ENCODE data around the gene PHKA2. TPM values are rescaled to one million over a fixed set of nuclear protein-coding genes. Genes with fewer than 3 reads are reported as not detected.
"Not testable (repeated sequence)": the region's sequence is repeated elsewhere in the genome, so short reads cannot be mapped to it uniquely, and the experiment has no call there.

PHKA2 gene
- total RNA-seq, 1 donor from 2014 or later: 22.4 TPM

DNA sequence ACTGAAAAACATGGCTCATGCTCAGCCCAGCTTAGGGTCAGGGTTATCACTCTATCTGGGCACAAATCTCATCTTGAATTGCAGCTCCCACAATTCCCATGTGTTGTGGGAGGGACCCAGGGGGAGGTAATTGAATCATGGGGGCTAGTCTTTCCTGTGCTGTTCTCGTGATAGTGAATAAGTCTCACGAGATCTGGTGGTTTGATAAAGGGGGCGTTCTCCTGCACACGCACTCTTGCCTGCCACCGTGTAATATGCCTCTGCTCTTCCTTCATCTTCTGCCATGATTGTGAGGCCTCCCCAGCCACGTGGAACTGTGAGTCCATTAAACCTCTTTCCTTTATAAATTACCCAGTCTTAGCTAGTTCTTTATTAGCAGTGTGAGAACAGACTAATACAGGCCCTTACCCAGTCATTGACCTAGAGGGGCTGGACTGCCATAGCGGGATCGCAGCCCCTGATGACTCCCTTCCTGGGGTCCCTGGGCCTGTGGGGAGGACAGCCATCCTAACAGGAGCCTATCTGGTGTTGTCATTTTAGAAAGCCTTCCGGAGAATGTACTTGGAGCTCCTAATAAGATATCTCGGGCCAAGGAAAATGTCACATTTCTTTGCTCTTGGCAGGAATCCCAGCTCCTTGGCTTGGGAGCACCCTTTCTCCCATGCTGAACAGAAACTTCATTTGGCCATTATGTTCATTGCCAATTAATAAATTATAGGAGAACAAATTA, 112.6 kb downstream of the PHKA2 start:
- peak; percentile 33 for DNase-seq (ENCODE audit: low spot score)

DNA sequence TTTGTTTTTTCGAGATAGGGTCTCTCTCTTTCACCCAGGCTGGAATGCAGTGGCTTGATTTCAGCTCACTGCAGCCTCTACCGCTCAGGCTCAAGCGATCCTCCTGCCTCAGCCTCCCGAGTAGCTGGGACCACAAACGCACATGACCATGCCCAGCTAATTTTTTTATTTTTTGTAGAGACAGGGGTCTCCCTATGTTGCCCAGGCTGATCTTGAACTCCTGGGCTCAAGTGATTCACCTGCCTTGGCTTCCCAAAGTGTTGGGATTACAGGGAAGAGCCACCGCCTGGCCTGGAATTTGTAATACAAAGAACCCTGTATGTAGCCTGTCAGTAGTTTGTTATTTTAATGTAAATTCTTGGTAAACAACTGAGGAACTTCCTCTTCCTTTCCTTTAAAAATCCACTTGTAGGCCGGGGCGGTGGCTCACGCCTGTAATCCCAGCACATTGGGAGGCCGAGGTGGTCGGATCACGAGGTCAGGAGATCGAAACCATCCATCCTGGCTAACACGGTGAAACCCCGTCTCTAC, 119.5 kb downstream of the PHKA2 start:
- DNase-seq (ENCODE audit: low spot score): no peak

DNA sequence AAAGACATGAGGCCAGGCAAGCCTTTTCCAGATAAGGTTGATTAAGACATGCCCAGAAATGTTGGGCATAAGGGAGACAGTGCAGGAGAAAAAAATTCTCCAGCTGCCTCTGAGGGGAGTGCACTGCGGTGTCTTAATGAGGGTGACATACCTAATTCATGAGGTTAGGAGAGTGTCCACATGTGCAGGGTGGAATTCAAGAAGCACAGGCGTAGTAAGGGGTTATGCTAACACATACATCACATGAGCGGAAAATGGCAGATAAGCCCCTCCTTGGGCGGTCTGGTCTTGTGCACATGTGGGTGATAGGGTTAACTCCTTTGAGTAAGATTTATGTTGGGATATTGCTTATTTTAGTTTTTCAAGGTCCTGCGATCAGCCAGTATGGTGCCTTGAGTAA, 122.4 kb downstream of the PHKA2 start:
- DNase-seq (ENCODE audit: low spot score): no peak

DNA sequence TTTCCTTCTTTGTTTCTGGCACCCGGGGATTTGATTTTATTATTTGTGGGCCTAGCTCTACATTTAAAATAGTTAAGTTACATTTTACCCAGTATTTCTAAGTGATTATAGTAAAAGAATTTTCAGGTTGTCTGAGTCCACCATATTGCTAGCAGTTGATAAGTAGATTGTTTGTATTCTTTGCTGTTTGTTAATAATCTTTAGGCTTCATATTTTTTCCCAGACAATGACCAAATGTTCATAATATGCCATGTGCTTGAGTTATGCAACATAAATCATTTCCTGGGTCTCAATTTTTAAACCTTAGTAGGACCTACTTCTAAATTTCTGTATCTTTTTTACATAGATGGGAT, 127.3 kb downstream of the PHKA2 start:
- DNase-seq (ENCODE audit: low spot score): no peak

DNA sequence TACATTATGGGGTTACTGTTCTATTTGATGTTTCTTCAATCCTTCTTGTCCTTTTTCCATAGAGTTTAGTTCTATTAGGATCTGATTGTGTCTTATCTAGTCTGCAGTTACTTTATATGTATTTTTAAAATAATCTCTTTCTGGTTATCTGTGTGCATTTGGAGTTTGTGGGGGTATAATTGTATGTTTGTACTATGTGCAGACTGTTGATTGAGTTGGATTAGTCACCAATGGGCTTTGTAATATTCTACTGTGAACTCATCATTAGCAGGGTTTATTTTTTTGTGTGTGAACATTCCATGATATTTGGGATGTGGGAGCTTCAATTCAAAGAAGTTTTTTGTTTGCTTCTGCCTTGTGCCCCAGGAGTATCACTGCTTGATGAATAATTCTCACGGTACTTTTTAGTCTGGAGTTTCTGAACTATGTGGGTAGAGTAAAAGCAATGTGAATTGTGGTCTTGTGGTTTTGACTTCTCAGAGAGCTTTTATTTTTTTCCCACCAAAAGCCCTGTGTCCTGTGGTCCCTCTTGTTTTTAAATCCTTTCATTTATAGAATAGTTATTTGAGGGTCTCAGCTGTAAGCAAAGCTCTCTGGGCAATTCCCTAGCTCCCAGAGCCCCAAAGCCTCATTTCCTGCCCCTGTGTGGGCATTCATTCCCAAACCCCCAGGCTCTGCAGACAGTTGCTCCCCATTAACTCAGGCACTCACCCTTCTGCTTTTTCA, 127.8 kb downstream of the PHKA2 start:
- DNase-seq (ENCODE audit: low spot score): no peak

DNA sequence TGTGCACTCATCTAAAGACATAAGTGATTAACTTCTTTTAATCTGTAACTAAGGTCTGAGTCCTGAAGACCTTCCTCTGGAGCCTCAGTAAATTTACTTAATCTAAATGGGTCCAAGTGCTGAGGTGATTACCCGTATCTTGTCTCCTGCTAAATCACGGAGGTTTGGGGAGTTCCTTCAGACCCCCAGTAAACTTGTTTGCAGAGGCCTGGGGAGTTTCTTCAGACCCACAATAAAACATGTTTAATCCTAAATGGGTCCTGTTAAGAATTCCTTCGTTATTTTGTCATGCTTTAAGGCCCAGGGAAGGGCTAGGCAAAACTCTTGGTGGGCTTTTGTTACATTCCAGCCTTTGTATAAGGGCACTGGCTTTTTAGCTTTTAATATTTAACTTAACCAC, 136.0 kb downstream of the PHKA2 start:
- not testable (repeated sequence) for DNase-seq (ENCODE audit: low spot score)

Other genes with a start within 250 kb of the PHKA2 start
- 7.1 TPM for gene ADGRG2, start 138.4 kb upstream of the PHKA2 start, total RNA-seq

Data from mesenteric fat pad (tissue), 1 donor.